ENCODE measurements around the gene FRMD4A. TPM values are rescaled to one million over a fixed set of nuclear protein-coding genes. Genes with fewer than 3 reads are reported as not detected.
A peak's percentile ranks its signal among the peaks of the same experiment; 100 is the strongest.

Gene FRMD4A
- total and polyA plus RNA-seq, 2 experiments from 2014 or later = 11.9 to 17.5 TPM

GRCh38 chr10:14328881-14329672 is 1.6 kb downstream of the FRMD4A start:
- Histone ChIP-seq H3K27ac (no peak overlapping the region), H3F3A (ENCODE audit: insufficient read depth) (no peaks in the 10 kb centered on the region), H3K9me2 (ENCODE audit: insufficient read depth) (no peaks in the 10 kb centered on the region), H3K4me2 (ENCODE audit: unreplicated experiment) (no peak overlapping the region), H3K4me1 (ENCODE audit: insufficient read depth) (no peaks in the 10 kb centered on the region), H2AFZ (no peak overlapping the region), H3K9me3 (ENCODE audit: low read depth) (no peaks in the 10 kb centered on the region), H4K20me1 (ENCODE audit: insufficient read depth) (no peaks in the 10 kb centered on the region), H3K36me3 (ENCODE audit: low read depth) (no peaks in the 10 kb centered on the region), H3K79me2 (ENCODE audit: insufficient read depth) (no peaks in the 10 kb centered on the region), H3K4me3 (no peak overlapping the region), H3K9ac (no peak overlapping the region), H3K27me3 (replicated peaks; ENCODE audit: insufficient read depth) (peaks cover 38% of the 10 kb centered on the region)
- 52 to 53% methylated on average over 6 of the region's 6 CpGs for WGBS, 2 experiments (ENCODE audit: low coverage in 1 of 2, low lambda C conversion rate in 2 of 2, missing lambda C conversion rate in 2 of 2)
- no peak for TF ChIP-seq EZH2 (IDR thresholded peaks at IDR 0.05; ENCODE audit: insufficient read depth, poor library complexity, severe bottlenecking)
- TF ChIP-seq EZH2phosphoT487 (IDR thresholded peaks at IDR 0.05; ENCODE audit: insufficient read depth, low read depth) = no peak
- in situ Hi-C loops (cut with MboI) = no loop called here
- no peak for DNase-seq

DNA sequence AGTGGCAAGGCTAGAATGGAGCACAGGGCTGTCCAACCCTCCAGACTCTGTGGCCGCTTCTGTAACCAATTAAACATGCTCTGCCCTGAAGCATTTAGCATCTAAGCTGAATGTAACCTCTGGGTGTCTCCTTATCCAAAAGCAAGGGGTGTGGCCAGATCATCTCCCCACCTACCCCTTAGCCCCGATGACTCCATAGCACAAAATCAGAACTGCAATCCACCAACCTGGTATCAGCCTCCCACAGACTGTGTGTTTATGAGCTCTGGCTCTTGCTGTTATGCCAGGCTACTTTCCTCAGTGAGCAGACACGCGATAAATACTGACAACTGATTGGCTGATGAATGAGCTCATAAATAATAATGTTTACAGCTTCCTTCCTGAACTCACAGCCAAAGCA is 3.2 kb downstream of the FRMD4A start:
- Histone ChIP-seq H2AFZ (no peak overlapping the region), H3K9me3 (ENCODE audit: low read depth) (no peaks in the 10 kb centered on the region), H3K9ac (no peak overlapping the region), H3K4me3 (no peak overlapping the region), H3K9me2 (ENCODE audit: insufficient read depth) (no peaks in the 10 kb centered on the region), H3K4me2 (ENCODE audit: unreplicated experiment) (no peak overlapping the region), H3K4me1 (ENCODE audit: insufficient read depth) (no peaks in the 10 kb centered on the region), H3K27me3 (replicated peaks; ENCODE audit: insufficient read depth) (peaks cover 33% of the 10 kb centered on the region), H3K27ac (no peak overlapping the region), H3K36me3 (ENCODE audit: low read depth) (no peaks in the 10 kb centered on the region), H3K79me2 (ENCODE audit: insufficient read depth) (no peaks in the 10 kb centered on the region), H4K20me1 (ENCODE audit: insufficient read depth) (no peaks in the 10 kb centered on the region), H3F3A (ENCODE audit: insufficient read depth) (no peaks in the 10 kb centered on the region)
- DNase-seq = no peak
- TF ChIP-seq EZH2 (IDR thresholded peaks at IDR 0.05; ENCODE audit: insufficient read depth, poor library complexity, severe bottlenecking) (no peak), EZH2phosphoT487 (IDR thresholded peaks at IDR 0.05; ENCODE audit: insufficient read depth, low read depth) (no peak)
- in situ Hi-C loops (cut with MboI) = no loop called here
- 14 to 21% methylated on average over 4 of the region's 4 CpGs for WGBS, 2 experiments (ENCODE audit: low coverage in 1 of 2, low lambda C conversion rate in 2 of 2, missing lambda C conversion rate in 2 of 2)

GRCh38 chr10:14326581-14326980 is 4.1 kb downstream of the FRMD4A start:
- no peak overlapping the region for H3K4me3 ChIP-seq

DNA sequence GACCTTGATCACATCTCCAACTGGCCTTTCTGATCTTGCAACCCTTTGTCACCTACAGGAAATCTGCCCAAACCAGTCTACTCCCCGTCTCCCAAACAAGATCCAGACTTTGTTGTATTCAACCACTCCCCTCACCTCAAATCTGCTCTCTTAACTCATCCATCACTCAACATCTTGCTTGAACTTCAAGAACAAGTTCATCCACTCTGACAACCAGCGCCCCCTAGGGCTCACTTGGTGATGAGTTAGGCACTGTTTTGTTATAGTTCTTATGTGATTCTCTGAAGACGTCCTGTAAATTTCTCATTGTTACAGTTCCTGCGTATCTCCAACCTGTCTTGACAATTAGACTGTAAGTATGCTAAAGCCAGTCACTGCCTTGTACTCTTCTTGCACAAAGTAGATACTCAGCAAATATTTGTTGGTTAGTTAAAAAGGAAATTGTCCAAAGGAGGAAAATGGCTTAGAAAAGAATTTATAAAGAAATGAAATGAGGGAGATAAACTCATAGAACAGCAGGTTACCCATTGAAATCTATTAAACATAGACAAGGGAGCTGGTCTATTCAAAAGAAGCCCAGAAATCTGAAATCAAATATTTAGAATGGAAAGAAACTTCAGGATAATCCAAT is 5.3 kb downstream of the FRMD4A start:
- Histone ChIP-seq H4K20me1 (ENCODE audit: insufficient read depth) (no peaks in the 10 kb centered on the region), H2AFZ (no peak overlapping the region), H3K27ac (no peak overlapping the region), H3K36me3 (ENCODE audit: low read depth) (no peaks in the 10 kb centered on the region), H3K9me2 (ENCODE audit: insufficient read depth) (no peaks in the 10 kb centered on the region), H3K4me1 (ENCODE audit: insufficient read depth) (no peaks in the 10 kb centered on the region), H3K9me3 (ENCODE audit: low read depth) (no peaks in the 10 kb centered on the region), H3K79me2 (ENCODE audit: insufficient read depth) (no peaks in the 10 kb centered on the region), H3K4me2 (ENCODE audit: unreplicated experiment) (no peak overlapping the region), H3F3A (ENCODE audit: insufficient read depth) (no peaks in the 10 kb centered on the region), H3K27me3 (replicated peaks; ENCODE audit: insufficient read depth) (peaks cover 22% of the 10 kb centered on the region), H3K9ac (no peak overlapping the region), H3K4me3 (no peak overlapping the region)
- in situ Hi-C loops (cut with MboI) = no loop called here
- 48 to 53% methylated on average over 4 of the region's 4 CpGs for whole genome bisulfite sequencing, 2 experiments (ENCODE audit: low coverage in 1 of 2, low lambda C conversion rate in 2 of 2, missing lambda C conversion rate in 2 of 2)
- TF ChIP-seq EZH2phosphoT487 (IDR thresholded peaks at IDR 0.05; ENCODE audit: insufficient read depth, low read depth) (no peak), EZH2 (IDR thresholded peaks at IDR 0.05; ENCODE audit: insufficient read depth, poor library complexity, severe bottlenecking) (no peak)
- peak; percentile 2 for DNase-seq

More at GRCh38 chr10:14326581-14326980, 4.1 kb downstream of the FRMD4A start:
- H3K9me2 ChIP-seq (ENCODE audit: insufficient read depth) = no peaks in the 10 kb centered on the region
- in situ Hi-C loops (cut with MboI) = no loop called here
- no peaks in the 10 kb centered on the region for H3K4me1 ChIP-seq (ENCODE audit: insufficient read depth)
- 45 to 55% methylated on average over 8 of the region's 8 CpGs for WGBS, 2 experiments (ENCODE audit: low coverage in 1 of 2, low lambda C conversion rate in 2 of 2, missing lambda C conversion rate in 2 of 2)
- no peak for DNase-seq
- H3F3A ChIP-seq (ENCODE audit: insufficient read depth) = no peaks in the 10 kb centered on the region
- H2AFZ ChIP-seq = no peak overlapping the region
- no peaks in the 10 kb centered on the region for H3K79me2 ChIP-seq (ENCODE audit: insufficient read depth)
- H3K36me3 ChIP-seq (ENCODE audit: low read depth) = no peaks in the 10 kb centered on the region
- H3K9me3 ChIP-seq (ENCODE audit: low read depth) = no peaks in the 10 kb centered on the region
- no peaks in the 10 kb centered on the region for H4K20me1 ChIP-seq (ENCODE audit: insufficient read depth)
- H3K27me3 ChIP-seq (replicated peaks; ENCODE audit: insufficient read depth) = peaks cover 29% of the 10 kb centered on the region
- H3K4me2 ChIP-seq (ENCODE audit: unreplicated experiment) = no peak overlapping the region
- no peak overlapping the region for H3K9ac ChIP-seq
- H3K27ac ChIP-seq = no peak overlapping the region
- no peak for TF ChIP-seq EZH2 (IDR thresholded peaks at IDR 0.05; ENCODE audit: insufficient read depth, poor library complexity, severe bottlenecking)
- TF ChIP-seq EZH2phosphoT487 (IDR thresholded peaks at IDR 0.05; ENCODE audit: insufficient read depth, low read depth) = no peak
